ENCODE results near the gene IDI2.
A peak's percentile ranks its signal among the peaks of the same experiment; 100 is the strongest.

Gene IDI2

DNA sequence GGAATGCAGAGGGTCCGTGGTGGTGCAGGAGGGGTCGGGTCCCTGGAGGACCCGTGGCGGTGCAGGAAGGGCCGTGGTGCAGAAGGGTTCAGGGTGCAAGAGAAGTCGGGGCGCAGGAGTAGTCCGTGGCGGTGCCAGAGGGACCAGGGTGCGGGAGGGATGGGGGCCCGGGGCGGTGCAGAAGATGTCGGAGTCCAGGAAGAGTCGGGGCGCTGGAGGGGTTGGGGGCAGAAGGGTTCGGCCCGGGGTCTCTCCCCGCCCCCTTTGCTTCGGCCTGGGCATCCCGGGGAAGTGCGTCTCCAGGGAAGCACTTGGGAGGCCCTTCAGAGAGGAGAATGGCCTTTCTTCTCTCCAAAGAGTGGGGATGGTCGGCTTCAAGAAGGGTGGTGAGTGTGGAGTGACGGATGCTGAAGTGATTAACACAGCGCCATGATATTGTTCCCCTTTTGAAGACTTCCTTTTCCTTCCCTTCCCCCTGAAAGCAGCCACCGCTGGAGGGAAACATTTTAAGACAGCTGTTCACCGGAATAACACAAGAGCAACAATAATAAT, 31.5 kb upstream of the IDI2 start:
- H3K27ac ChIP-seq = peak overlapping the region; percentile 96 to 99
- H3K36me3 ChIP-seq = peaks cover 0 to 19% (median 10%) of the 10 kb centered on the region in 3 donors
- no peaks in the 10 kb centered on the region for H3K9me3 ChIP-seq
- peak overlapping the region; percentile 69 to 88 for H3K4me3 ChIP-seq
- H3K27me3 ChIP-seq = no peaks in the 10 kb centered on the region
- H3K4me1 ChIP-seq = peaks cover 0 to 38% (median 17%) of the 10 kb centered on the region in 4 donors
- intact Hi-C loops (cut with DNase I; ENCODE audit: low total_unique reads) = loop anchor here (2.0 to 5.0 kb wide), 2 partner anchors 68 to 125 kb away; partner anchors contain the start of genes GTPBP4 and LARP4B
- TF ChIP-seq, protein P1, sequence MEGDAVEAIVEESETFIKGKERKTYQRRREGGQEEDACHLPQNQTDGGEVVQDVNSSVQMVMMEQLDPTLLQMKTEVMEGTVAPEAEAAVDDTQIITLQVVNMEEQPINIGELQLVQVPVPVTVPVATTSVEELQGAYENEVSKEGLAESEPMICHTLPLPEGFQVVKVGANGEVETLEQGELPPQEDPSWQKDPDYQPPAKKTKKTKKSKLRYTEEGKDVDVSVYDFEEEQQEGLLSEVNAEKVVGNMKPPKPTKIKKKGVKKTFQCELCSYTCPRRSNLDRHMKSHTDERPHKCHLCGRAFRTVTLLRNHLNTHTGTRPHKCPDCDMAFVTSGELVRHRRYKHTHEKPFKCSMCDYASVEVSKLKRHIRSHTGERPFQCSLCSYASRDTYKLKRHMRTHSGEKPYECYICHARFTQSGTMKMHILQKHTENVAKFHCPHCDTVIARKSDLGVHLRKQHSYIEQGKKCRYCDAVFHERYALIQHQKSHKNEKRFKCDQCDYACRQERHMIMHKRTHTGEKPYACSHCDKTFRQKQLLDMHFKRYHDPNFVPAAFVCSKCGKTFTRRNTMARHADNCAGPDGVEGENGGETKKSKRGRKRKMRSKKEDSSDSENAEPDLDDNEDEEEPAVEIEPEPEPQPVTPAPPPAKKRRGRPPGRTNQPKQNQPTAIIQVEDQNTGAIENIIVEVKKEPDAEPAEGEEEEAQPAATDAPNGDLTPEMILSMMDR (IDR thresholded peaks at IDR 0.05) = no peak
- DNase-seq = peak in 1 of 2 donors; percentile 27

DNA sequence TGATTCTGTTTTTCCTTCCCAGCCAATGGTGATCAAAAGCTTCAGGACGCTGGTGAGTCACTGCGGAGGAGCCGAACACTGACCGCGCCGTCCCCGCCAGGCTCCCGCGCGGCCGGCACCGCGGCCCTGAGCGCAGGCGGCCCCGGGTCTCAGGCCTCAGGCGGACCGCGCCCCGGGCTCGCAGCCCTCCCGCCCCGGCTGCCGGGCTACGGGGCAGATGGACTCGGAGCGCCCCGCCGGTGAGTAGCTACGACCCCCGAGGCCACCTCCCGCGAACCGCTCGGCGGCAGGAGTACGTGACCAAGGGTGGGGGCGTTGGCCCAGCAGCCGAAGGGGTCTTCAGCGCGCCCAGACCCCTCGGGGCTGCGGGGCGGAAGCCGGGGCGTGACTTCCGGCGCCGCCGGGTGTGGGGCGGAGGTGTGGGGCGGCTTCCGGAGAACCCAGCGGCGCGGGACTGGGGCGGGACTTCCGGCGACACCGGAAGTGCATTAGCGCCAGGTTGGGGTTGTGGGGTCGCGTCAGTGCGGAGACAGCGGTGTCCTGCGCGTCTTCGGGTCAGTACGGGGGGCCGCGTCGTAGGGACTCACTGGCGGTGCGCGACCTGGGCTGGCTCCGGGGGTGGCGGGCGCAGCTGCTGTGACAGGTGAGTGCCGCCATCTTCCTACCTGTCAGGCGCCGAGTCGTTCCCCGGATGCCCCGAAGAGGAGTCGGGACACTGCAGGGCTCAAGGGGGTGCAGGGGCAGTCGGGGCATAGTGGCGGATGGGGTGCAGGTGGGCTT, 30.9 kb upstream of the IDI2 start, which contains the start of gene WDR37:
Gene WDR37, plus strand, starts transcription at position 60 of the 780 bp plus-strand sequence. CDS start 15,771 bp downstream, outside the sequence.
- Histone ChIP-seq H3K9me3 (no peaks in the 10 kb centered on the region), H3K27me3 (no peaks in the 10 kb centered on the region), H3K4me3 (peak within 1 kb of the TSS; percentile 69 to 88), H3K36me3 (peaks cover 0 to 21% (median 16%) of the 10 kb centered on the region in 3 donors), H3K27ac (peak within 1 kb of the TSS; percentile 96 to 99), H3K4me1 (peaks cover 0 to 42% (median 17%) of the 10 kb centered on the region in 4 donors)
- intact Hi-C loops (cut with DNase I; ENCODE audit: low total_unique reads) = loop anchor here (2.0 to 5.0 kb wide), 2 partner anchors 68 to 124 kb away; partner anchors contain the start of genes GTPBP4 and LARP4B
- peak; percentile 82 to 92 for DNase-seq
- TF ChIP-seq, protein P1 (IDR thresholded peaks at IDR 0.05) = no peak

- intact Hi-C loops (cut with DNase I; ENCODE audit: low total_unique reads) = loop anchor here (5.0 kb wide), 1 partner anchor 122 kb away; the partner anchor contains the start of gene LARP4B
- no peaks in the 10 kb centered on the region for H3K9me3 ChIP-seq
- DNase-seq = no peak
- TF ChIP-seq, protein P1 (IDR thresholded peaks at IDR 0.05) = no peak
- H3K27ac ChIP-seq = no peak overlapping the region
- no peak overlapping the region for H3K4me3 ChIP-seq
- peaks cover 0 to 53% (median 23%) of the 10 kb centered on the region in 4 donors for H3K4me1 ChIP-seq
- no peaks in the 10 kb centered on the region for H3K27me3 ChIP-seq
- peaks cover 0 to 21% (median 19%) of the 10 kb centered on the region in 3 donors for H3K36me3 ChIP-seq
These were observed 29.0 kb upstream of the IDI2 start for GRCh38 chr10:1054684-1055083.

DNA sequence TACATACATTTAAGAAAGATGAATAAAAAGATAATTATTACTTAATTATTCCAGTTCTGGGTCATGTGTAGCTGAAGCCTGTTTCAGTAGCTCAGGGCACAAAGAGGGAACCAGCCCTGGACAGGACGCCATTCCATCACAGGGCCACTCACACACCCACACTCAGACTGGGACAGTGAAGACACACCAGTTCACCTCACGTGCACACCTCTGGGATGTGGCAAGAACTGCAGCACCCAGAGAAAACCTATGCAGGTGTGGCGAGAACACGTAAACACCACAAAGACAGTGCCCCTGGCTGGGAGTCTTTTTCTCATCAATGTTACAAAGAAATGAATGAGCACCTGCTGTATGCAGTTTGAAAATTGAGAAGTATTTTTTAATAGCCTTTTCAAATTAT, 24.9 kb upstream of the IDI2 start:
- TF ChIP-seq, protein P1 (IDR thresholded peaks at IDR 0.05) = no peak
- peaks cover 0 to 47% (median 20%) of the 10 kb centered on the region in 4 donors for H3K4me1 ChIP-seq
- peaks cover 0 to 19% (median 17%) of the 10 kb centered on the region in 3 donors for H3K36me3 ChIP-seq
- DNase-seq = no peak
- intact Hi-C loops (cut with DNase I; ENCODE audit: low total_unique reads) = no loop called here
- peak overlapping the region; percentile 99 for H3K27ac ChIP-seq
- H3K27me3 ChIP-seq = no peaks in the 10 kb centered on the region
- no peaks in the 10 kb centered on the region for H3K9me3 ChIP-seq
- peak overlapping the region in 1 of 2 donors; percentile 89 for H3K4me3 ChIP-seq

DNA sequence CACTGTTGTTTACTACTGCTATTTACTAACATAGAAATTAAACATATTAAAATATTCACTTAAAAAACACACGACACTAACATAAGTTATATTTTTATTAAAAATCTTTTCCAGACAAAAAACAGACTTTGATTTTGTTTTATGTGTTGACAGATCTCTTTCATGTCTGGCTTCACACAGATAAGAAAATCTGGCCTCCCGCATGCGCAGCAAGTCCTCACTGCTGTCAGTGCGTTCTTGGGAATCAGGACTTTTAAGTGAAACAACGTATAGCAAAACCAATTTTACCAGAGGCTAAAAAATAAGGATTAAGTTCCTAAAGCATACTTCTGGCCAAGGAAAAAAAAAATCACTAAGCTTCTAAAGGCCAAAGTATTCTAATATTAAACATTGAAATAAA, 24.5 kb upstream of the IDI2 start:
- Histone ChIP-seq H3K36me3 (peaks cover 0 to 19% (median 17%) of the 10 kb centered on the region in 3 donors), H3K27ac (peak overlapping the region; percentile 99), H3K4me3 (peak overlapping the region; percentile 89 to 97), H3K9me3 (no peaks in the 10 kb centered on the region), H3K27me3 (no peaks in the 10 kb centered on the region), H3K4me1 (peaks cover 0 to 43% (median 19%) of the 10 kb centered on the region in 4 donors)
- intact Hi-C loops (cut with DNase I; ENCODE audit: low total_unique reads) = no loop called here
- DNase-seq = no peak
- TF ChIP-seq, protein P1 (IDR thresholded peaks at IDR 0.05) = no peak
